ENCODE data around the gene COG4.

DNA sequence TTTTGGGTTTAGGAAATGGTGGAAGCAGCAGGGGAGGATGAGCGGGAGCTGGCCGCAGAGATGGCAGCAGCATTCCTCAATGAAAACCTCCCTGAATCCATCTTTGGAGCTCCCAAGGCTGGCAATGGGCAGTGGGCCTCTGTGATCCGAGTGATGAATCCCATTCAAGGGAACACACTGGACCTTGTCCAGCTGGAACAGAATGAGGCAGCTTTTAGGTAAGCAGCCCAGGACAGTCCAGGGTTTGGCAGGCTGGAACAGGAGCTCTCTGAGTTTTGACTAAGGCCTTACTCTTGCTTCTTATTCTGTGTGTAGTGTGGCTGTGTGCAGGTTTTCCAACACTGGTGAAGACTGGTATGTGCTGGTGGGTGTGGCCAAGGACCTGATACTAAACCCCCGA is 41.7 kb upstream of the COG4 start:
- TF ChIP-seq, protein P1, sequence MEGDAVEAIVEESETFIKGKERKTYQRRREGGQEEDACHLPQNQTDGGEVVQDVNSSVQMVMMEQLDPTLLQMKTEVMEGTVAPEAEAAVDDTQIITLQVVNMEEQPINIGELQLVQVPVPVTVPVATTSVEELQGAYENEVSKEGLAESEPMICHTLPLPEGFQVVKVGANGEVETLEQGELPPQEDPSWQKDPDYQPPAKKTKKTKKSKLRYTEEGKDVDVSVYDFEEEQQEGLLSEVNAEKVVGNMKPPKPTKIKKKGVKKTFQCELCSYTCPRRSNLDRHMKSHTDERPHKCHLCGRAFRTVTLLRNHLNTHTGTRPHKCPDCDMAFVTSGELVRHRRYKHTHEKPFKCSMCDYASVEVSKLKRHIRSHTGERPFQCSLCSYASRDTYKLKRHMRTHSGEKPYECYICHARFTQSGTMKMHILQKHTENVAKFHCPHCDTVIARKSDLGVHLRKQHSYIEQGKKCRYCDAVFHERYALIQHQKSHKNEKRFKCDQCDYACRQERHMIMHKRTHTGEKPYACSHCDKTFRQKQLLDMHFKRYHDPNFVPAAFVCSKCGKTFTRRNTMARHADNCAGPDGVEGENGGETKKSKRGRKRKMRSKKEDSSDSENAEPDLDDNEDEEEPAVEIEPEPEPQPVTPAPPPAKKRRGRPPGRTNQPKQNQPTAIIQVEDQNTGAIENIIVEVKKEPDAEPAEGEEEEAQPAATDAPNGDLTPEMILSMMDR (IDR thresholded peaks at IDR 0.05): no peak
- no peak for TF ChIP-seq POLR2A (IDR thresholded peaks at IDR 0.05)

Data from adrenal gland (tissue), 5 donors.